Neural cell (in vitro differentiated cells): ENCODE results near the gene ANKRD13C. TPM values are rescaled to one million over a fixed set of nuclear protein-coding genes. Genes with fewer than 3 reads are reported as not detected.

Experiments used
- H2AFZ ChIP-seq: fragments of 200-600, 300-800 bp; sonication (generic), shearing (Covaris generic); 2 replicates; pipeline ENCODE4 v1.6.0; 2014; ENCODE audit warnings: low read depth, mild to moderate bottlenecking, antibody characterized with exemption, low read length, moderate library complexity
- H3F3A ChIP-seq: fragments of 200-600 bp; shearing (Covaris generic); 2 replicates; pipeline ENCODE4 v1.6.1; 2016; ENCODE audit warnings: mild to moderate bottlenecking, moderate library complexity, mixed read lengths, antibody characterized with exemption, low read length; ENCODE audit not compliant: insufficient read depth, poor library complexity, severe bottlenecking
- H3K27ac ChIP-seq: fragments of 200-600, 300-800 bp; sonication (generic), shearing (Covaris generic); 2 replicates; pipeline ENCODE4 v1.5.1; 2014; ENCODE audit warnings: mild to moderate bottlenecking, low read length, moderate library complexity
- H3K27me3 ChIP-seq: fragments of 300-800, 200-600 bp; sonication (generic), shearing (Covaris generic); 2 replicates; pipeline ENCODE4 v1.6.0; 2014; ENCODE audit warnings: mild to moderate bottlenecking, low read depth, low read length, moderate library complexity; ENCODE audit not compliant: insufficient read depth
- H3K36me3 ChIP-seq: fragments of 300-800, 200-600 bp; sonication (generic), shearing (Covaris generic); 2 replicates; pipeline ENCODE4 v1.5.1; 2014; ENCODE audit warnings: mild to moderate bottlenecking, antibody characterized with exemption, low read length, moderate library complexity; ENCODE audit not compliant: insufficient read depth
- H3K4me2 ChIP-seq: fragments of 300-800, 200-600 bp; sonication (generic), shearing (Covaris generic); 2 replicates; pipeline ENCODE4 v1.6.0; 2014; ENCODE audit warnings: mild to moderate bottlenecking, low read length
- H3K4me3 ChIP-seq: fragments of 300-800, 200-600 bp; sonication (generic), shearing (Covaris generic); 2 replicates; pipeline ENCODE4 v1.5.1; 2014; ENCODE audit warnings: mild to moderate bottlenecking, low read length, moderate library complexity
- H3K79me2 ChIP-seq: fragments of 200-600 bp; shearing (Covaris generic); replicated peaks from 2 replicates; pipeline ENCODE4 v1.6.0; 2014; ENCODE audit warnings: mild to moderate bottlenecking, low read length, moderate library complexity; ENCODE audit not compliant: insufficient read depth
- H3K9ac ChIP-seq: fragments of 300-800, 200-600 bp; sonication (generic), shearing (Covaris generic); 2 replicates; pipeline ENCODE4 v1.6.1; 2016; ENCODE audit warnings: mild to moderate bottlenecking, low read length, mixed read lengths
- H3K9me2 ChIP-seq: fragments of 200-600 bp; shearing (Covaris generic); 2 replicates; pipeline ENCODE4 v1.6.1; 2016; ENCODE audit warnings: mild to moderate bottlenecking, low read length, mixed read lengths; ENCODE audit not compliant: insufficient read depth
- H3K9me3 ChIP-seq: fragments of 200-600, 300-800 bp; sonication (generic), shearing (Covaris generic); 2 replicates; pipeline ENCODE4 v1.6.1; 2016; ENCODE audit warnings: mild to moderate bottlenecking, mixed run types, low read length, moderate library complexity, mixed read lengths
- H4K20me1 ChIP-seq: fragments of 200-600 bp; shearing (Covaris generic); 2 replicates; pipeline ENCODE4 v1.6.1; 2016; ENCODE audit warnings: mild to moderate bottlenecking, mixed run types; ENCODE audit not compliant: insufficient read depth
- EP300 ChIP-seq: fragments of 450-650 bp; conservative IDR thresholded peaks from 2 replicates; pipeline ENCODE4 v1.6.1; 2014; ENCODE audit warnings: antibody characterized with exemption, mild to moderate bottlenecking, moderate library complexity; ENCODE audit not compliant: poor library complexity, severe bottlenecking
- EZH2 ChIP-seq: fragments of 200-600, 300-800 bp; shearing (Covaris generic), sonication (generic); IDR thresholded peaks from 2 replicates; pipeline ENCODE4 v1.6.1; 2014; ENCODE audit warnings: antibody characterized with exemption, low read length, borderline replicate concordance, mild to moderate bottlenecking; ENCODE audit not compliant: insufficient read depth, poor library complexity, severe bottlenecking
- MXI1 ChIP-seq: fragments of 450-650 bp; conservative IDR thresholded peaks from 2 replicates; pipeline ENCODE4 v1.6.1; 2014; ENCODE audit warnings: antibody characterized with exemption, mild to moderate bottlenecking; ENCODE audit not compliant: poor library complexity, severe bottlenecking
- POLR2AphosphoS5 ChIP-seq: IDR thresholded peaks from 2 replicates; pipeline ENCODE4 v1.6.1; 2012
- RAD21 ChIP-seq: fragments of 450-650 bp; conservative IDR thresholded peaks from 2 replicates; pipeline ENCODE4 v1.6.1; 2014; ENCODE audit warnings: antibody characterized with exemption, mild to moderate bottlenecking, moderate library complexity
- SMC3 ChIP-seq: fragments of 450-650 bp; conservative IDR thresholded peaks from 2 replicates; pipeline ENCODE4 v1.6.1; 2014; ENCODE audit warnings: antibody characterized with exemption, mild to moderate bottlenecking, moderate library complexity; ENCODE audit not compliant: poor library complexity
- TAF1 ChIP-seq: IDR thresholded peaks from 2 replicates; pipeline ENCODE4 v1.6.1; 2012; ENCODE audit warnings: low read depth
- polyA minus RNA-seq: library from RNA; depleted of rRNA, polyadenylated mRNA; stranded (reverse); fragments of >200 nt; gene quantifications from 2 replicates; pipeline ENCODE4 v1.2.3, GENCODE V29; 2014
- polyA plus RNA-seq: library from polyadenylated mRNA; depleted of rRNA; stranded (reverse); fragments of >200 nt; gene quantifications from 2 replicates; pipeline ENCODE4 v1.2.3, GENCODE V29; 2014
- TF ChIP-seq, protein P1 (sequence below): IDR thresholded peaks from 2 replicates; pipeline ENCODE4 v1.6.1; 2012; ENCODE audit warnings: borderline replicate concordance
- TF ChIP-seq, protein P2 (sequence below): fragments of 450-650 bp; IDR thresholded peaks from 2 replicates; pipeline ENCODE4 v1.5.1; 2014; ENCODE audit warnings: antibody characterized with exemption, mild to moderate bottlenecking, moderate library complexity; ENCODE audit not compliant: poor library complexity, severe bottlenecking

The ANKRD13C gene, protein sequence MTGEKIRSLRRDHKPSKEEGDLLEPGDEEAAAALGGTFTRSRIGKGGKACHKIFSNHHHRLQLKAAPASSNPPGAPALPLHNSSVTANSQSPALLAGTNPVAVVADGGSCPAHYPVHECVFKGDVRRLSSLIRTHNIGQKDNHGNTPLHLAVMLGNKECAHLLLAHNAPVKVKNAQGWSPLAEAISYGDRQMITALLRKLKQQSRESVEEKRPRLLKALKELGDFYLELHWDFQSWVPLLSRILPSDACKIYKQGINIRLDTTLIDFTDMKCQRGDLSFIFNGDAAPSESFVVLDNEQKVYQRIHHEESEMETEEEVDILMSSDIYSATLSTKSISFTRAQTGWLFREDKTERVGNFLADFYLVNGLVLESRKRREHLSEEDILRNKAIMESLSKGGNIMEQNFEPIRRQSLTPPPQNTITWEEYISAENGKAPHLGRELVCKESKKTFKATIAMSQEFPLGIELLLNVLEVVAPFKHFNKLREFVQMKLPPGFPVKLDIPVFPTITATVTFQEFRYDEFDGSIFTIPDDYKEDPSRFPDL
- polyA plus RNA-seq (52.7 and 53.3 TPM in 2 replicates), polyA minus RNA-seq (96.9 and 102 TPM in 2 replicates)

DNA sequence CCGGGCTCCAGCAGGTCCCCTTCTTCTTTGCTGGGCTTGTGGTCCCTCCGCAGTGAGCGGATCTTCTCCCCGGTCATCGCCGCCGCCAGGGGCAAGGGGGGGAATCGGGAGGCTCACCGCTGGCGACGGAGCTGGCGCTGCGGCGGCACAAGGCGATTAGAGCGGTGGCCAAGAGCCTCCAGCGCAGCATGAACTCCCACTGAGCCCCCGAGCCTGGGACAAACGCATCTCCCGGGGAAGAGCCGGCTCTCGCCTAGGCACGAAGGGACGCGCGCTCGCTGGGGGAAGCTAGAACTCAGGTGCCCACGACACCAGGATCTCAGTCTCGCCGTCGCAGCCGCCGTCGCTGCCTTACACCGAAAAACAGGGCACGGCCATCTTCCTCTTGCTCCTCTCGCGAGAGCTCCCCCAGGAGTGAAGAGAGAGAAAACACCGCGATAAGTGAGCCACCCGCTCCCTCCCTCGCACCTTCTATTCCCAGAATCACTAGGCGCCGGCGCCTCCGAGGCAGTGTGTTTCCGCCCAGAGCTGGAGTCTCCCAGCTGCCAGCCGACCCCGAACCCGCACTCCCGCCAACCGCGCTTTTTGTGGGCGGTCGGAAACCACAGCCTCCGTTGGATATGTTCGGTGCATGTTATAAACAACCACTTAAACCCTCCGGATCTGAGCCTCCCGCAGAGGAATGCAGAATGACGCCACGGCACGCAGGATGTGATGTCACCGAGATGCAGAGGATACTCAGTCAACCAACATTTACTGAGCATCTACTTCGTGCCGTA is at the start of gene ANKRD13C:
Gene ANKRD13C (minus strand): TSS at position 391 of the 779 bp plus-strand sequence. CDS start 314 bp downstream, at position 77.
- Histone ChIP-seq H3K9me3 (no peaks in the 10 kb centered on the region), H4K20me1 (no peaks in the 10 kb centered on the region), H3K27ac (peak within 1 kb of the TSS; percentile 97), H3K4me2 (peak within 1 kb of the TSS; percentile 93), H3K36me3 (no peaks in the 10 kb centered on the region), H3F3A (no peaks in the 10 kb centered on the region), H3K9me2 (no peaks in the 10 kb centered on the region), H3K9ac (peak within 1 kb of the TSS; percentile 97), H3K4me3 (peak within 1 kb of the TSS; percentile 95), H3K79me2 (peaks cover 46% of the 10 kb centered on the region), H3K27me3 (no peaks in the 10 kb centered on the region), H2AFZ (peak within 1 kb of the TSS; percentile 91)
- TF ChIP-seq TAF1 = peak; percentile 99
- no peak for TF ChIP-seq EZH2
- TF ChIP-seq MXI1 = peak; percentile 87
- TF ChIP-seq RAD21 = peak; percentile 57
- TF ChIP-seq EP300 = peak; percentile 80
- TF ChIP-seq, protein P1, sequence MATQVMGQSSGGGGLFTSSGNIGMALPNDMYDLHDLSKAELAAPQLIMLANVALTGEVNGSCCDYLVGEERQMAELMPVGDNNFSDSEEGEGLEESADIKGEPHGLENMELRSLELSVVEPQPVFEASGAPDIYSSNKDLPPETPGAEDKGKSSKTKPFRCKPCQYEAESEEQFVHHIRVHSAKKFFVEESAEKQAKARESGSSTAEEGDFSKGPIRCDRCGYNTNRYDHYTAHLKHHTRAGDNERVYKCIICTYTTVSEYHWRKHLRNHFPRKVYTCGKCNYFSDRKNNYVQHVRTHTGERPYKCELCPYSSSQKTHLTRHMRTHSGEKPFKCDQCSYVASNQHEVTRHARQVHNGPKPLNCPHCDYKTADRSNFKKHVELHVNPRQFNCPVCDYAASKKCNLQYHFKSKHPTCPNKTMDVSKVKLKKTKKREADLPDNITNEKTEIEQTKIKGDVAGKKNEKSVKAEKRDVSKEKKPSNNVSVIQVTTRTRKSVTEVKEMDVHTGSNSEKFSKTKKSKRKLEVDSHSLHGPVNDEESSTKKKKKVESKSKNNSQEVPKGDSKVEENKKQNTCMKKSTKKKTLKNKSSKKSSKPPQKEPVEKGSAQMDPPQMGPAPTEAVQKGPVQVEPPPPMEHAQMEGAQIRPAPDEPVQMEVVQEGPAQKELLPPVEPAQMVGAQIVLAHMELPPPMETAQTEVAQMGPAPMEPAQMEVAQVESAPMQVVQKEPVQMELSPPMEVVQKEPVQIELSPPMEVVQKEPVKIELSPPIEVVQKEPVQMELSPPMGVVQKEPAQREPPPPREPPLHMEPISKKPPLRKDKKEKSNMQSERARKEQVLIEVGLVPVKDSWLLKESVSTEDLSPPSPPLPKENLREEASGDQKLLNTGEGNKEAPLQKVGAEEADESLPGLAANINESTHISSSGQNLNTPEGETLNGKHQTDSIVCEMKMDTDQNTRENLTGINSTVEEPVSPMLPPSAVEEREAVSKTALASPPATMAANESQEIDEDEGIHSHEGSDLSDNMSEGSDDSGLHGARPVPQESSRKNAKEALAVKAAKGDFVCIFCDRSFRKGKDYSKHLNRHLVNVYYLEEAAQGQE = peak; percentile 92
- TF ChIP-seq SMC3 = peak; percentile 50
- TF ChIP-seq, protein P2, sequence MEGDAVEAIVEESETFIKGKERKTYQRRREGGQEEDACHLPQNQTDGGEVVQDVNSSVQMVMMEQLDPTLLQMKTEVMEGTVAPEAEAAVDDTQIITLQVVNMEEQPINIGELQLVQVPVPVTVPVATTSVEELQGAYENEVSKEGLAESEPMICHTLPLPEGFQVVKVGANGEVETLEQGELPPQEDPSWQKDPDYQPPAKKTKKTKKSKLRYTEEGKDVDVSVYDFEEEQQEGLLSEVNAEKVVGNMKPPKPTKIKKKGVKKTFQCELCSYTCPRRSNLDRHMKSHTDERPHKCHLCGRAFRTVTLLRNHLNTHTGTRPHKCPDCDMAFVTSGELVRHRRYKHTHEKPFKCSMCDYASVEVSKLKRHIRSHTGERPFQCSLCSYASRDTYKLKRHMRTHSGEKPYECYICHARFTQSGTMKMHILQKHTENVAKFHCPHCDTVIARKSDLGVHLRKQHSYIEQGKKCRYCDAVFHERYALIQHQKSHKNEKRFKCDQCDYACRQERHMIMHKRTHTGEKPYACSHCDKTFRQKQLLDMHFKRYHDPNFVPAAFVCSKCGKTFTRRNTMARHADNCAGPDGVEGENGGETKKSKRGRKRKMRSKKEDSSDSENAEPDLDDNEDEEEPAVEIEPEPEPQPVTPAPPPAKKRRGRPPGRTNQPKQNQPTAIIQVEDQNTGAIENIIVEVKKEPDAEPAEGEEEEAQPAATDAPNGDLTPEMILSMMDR = no peak
- peak; percentile 97 for TF ChIP-seq POLR2AphosphoS5

DNA sequence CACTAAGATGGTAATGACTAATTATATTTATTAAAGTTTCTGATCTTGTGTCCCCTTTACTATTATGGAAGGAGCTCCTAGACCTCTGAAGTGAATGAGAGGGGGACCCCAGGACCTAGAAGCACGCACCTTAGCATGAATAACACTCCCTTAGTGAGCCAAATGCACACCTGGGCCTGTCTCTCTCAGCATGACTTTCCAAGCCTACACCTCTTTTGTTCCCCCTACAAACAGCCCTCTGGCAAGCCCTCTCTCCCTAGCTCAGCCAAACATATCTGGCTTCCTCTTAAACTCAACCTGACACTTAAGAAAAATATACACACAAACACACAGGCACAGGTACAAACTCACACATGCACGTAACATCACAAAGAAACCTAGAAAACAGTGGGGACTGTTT is 49.2 kb upstream of the ANKRD13C start:
- no peak overlapping the region for H2AFZ ChIP-seq
- H3K79me2 ChIP-seq = no peaks in the 10 kb centered on the region
- H3K9me3 ChIP-seq = no peaks in the 10 kb centered on the region
- H3K9ac ChIP-seq = no peak overlapping the region
- H3K27me3 ChIP-seq = no peaks in the 10 kb centered on the region
- no peak overlapping the region for H3K4me2 ChIP-seq
- no peak for TF ChIP-seq MXI1
- TF ChIP-seq, protein P1 = no peak
- no peak for TF ChIP-seq SMC3
- TF ChIP-seq RAD21 = no peak
- TF ChIP-seq, protein P2 = no peak
- no peak for TF ChIP-seq TAF1
- no peak for TF ChIP-seq EP300
- no peak for TF ChIP-seq EZH2
- no peak for TF ChIP-seq POLR2AphosphoS5
- H3K9me2 ChIP-seq = no peaks in the 10 kb centered on the region
- no peak overlapping the region for H3K4me3 ChIP-seq
- H4K20me1 ChIP-seq = no peaks in the 10 kb centered on the region
- no peaks in the 10 kb centered on the region for H3K36me3 ChIP-seq
- H3K27ac ChIP-seq = no peak overlapping the region
- no peaks in the 10 kb centered on the region for H3F3A ChIP-seq
